Measurements from ENCODE around the gene VPS50.

- TF ChIP-seq CTCF (IDR thresholded peaks at IDR 0.05) (no peak), POLR2A (IDR thresholded peaks at IDR 0.05) (no peak), EP300 (IDR thresholded peaks at IDR 0.05) (no peak)
Observed at GRCh38 chr7:93327006-93327633, 95.0 kb downstream of the VPS50 start.

Measured in stomach (tissue), 4 donors.